Neural cell (in vitro differentiated cells): ENCODE measurements around the gene ZNF277. TPM values are rescaled to one million over a fixed set of nuclear protein-coding genes. Genes with fewer than 3 reads are reported as not detected.

Experiments used
- H2AFZ ChIP-seq: fragments of 200-600, 300-800 bp; sonication (generic), shearing (Covaris generic); 2 replicates; pipeline ENCODE4 v1.6.0; 2014; ENCODE audit warnings: low read depth, mild to moderate bottlenecking, antibody characterized with exemption, low read length, moderate library complexity
- H3F3A ChIP-seq: fragments of 200-600 bp; shearing (Covaris generic); 2 replicates; pipeline ENCODE4 v1.6.1; 2016; ENCODE audit warnings: mild to moderate bottlenecking, moderate library complexity, mixed read lengths, antibody characterized with exemption, low read length; ENCODE audit not compliant: insufficient read depth, poor library complexity, severe bottlenecking
- H3K27ac ChIP-seq: fragments of 200-600, 300-800 bp; sonication (generic), shearing (Covaris generic); 2 replicates; pipeline ENCODE4 v1.5.1; 2014; ENCODE audit warnings: mild to moderate bottlenecking, low read length, moderate library complexity
- H3K27me3 ChIP-seq: fragments of 300-800, 200-600 bp; sonication (generic), shearing (Covaris generic); 2 replicates; pipeline ENCODE4 v1.6.0; 2014; ENCODE audit warnings: mild to moderate bottlenecking, low read depth, low read length, moderate library complexity; ENCODE audit not compliant: insufficient read depth
- H3K36me3 ChIP-seq: fragments of 300-800, 200-600 bp; sonication (generic), shearing (Covaris generic); 2 replicates; pipeline ENCODE4 v1.5.1; 2014; ENCODE audit warnings: mild to moderate bottlenecking, antibody characterized with exemption, low read length, moderate library complexity; ENCODE audit not compliant: insufficient read depth
- H3K4me2 ChIP-seq: fragments of 300-800, 200-600 bp; sonication (generic), shearing (Covaris generic); 2 replicates; pipeline ENCODE4 v1.6.0; 2014; ENCODE audit warnings: mild to moderate bottlenecking, low read length
- H3K4me3 ChIP-seq: fragments of 300-800, 200-600 bp; sonication (generic), shearing (Covaris generic); 2 replicates; pipeline ENCODE4 v1.5.1; 2014; ENCODE audit warnings: mild to moderate bottlenecking, low read length, moderate library complexity
- H3K79me2 ChIP-seq: fragments of 200-600 bp; shearing (Covaris generic); replicated peaks from 2 replicates; pipeline ENCODE4 v1.6.0; 2014; ENCODE audit warnings: mild to moderate bottlenecking, low read length, moderate library complexity; ENCODE audit not compliant: insufficient read depth
- H3K9ac ChIP-seq: fragments of 300-800, 200-600 bp; sonication (generic), shearing (Covaris generic); 2 replicates; pipeline ENCODE4 v1.6.1; 2016; ENCODE audit warnings: mild to moderate bottlenecking, low read length, mixed read lengths
- H3K9me2 ChIP-seq: fragments of 200-600 bp; shearing (Covaris generic); 2 replicates; pipeline ENCODE4 v1.6.1; 2016; ENCODE audit warnings: mild to moderate bottlenecking, low read length, mixed read lengths; ENCODE audit not compliant: insufficient read depth
- H3K9me3 ChIP-seq: fragments of 200-600, 300-800 bp; sonication (generic), shearing (Covaris generic); 2 replicates; pipeline ENCODE4 v1.6.1; 2016; ENCODE audit warnings: mild to moderate bottlenecking, mixed run types, low read length, moderate library complexity, mixed read lengths
- H4K20me1 ChIP-seq: fragments of 200-600 bp; shearing (Covaris generic); 2 replicates; pipeline ENCODE4 v1.6.1; 2016; ENCODE audit warnings: mild to moderate bottlenecking, mixed run types; ENCODE audit not compliant: insufficient read depth
- CTCF ChIP-seq: fragments of 450-650 bp; IDR thresholded peaks from 2 replicates; pipeline ENCODE4 v1.5.1; 2014; ENCODE audit warnings: antibody characterized with exemption, mild to moderate bottlenecking, moderate library complexity; ENCODE audit not compliant: poor library complexity, severe bottlenecking
- EP300 ChIP-seq: fragments of 450-650 bp; conservative IDR thresholded peaks from 2 replicates; pipeline ENCODE4 v1.6.1; 2014; ENCODE audit warnings: antibody characterized with exemption, mild to moderate bottlenecking, moderate library complexity; ENCODE audit not compliant: poor library complexity, severe bottlenecking
- EZH2 ChIP-seq: fragments of 200-600, 300-800 bp; shearing (Covaris generic), sonication (generic); IDR thresholded peaks from 2 replicates; pipeline ENCODE4 v1.6.1; 2014; ENCODE audit warnings: antibody characterized with exemption, low read length, borderline replicate concordance, mild to moderate bottlenecking; ENCODE audit not compliant: insufficient read depth, poor library complexity, severe bottlenecking
- MXI1 ChIP-seq: fragments of 450-650 bp; conservative IDR thresholded peaks from 2 replicates; pipeline ENCODE4 v1.6.1; 2014; ENCODE audit warnings: antibody characterized with exemption, mild to moderate bottlenecking; ENCODE audit not compliant: poor library complexity, severe bottlenecking
- POLR2AphosphoS5 ChIP-seq: IDR thresholded peaks from 2 replicates; pipeline ENCODE4 v1.6.1; 2012
- RAD21 ChIP-seq: fragments of 450-650 bp; conservative IDR thresholded peaks from 2 replicates; pipeline ENCODE4 v1.6.1; 2014; ENCODE audit warnings: antibody characterized with exemption, mild to moderate bottlenecking, moderate library complexity
- REST ChIP-seq: IDR thresholded peaks from 2 replicates; pipeline ENCODE4 v1.6.1; 2012; ENCODE audit warnings: borderline replicate concordance
- SMC3 ChIP-seq: fragments of 450-650 bp; conservative IDR thresholded peaks from 2 replicates; pipeline ENCODE4 v1.6.1; 2014; ENCODE audit warnings: antibody characterized with exemption, mild to moderate bottlenecking, moderate library complexity; ENCODE audit not compliant: poor library complexity
- TAF1 ChIP-seq: IDR thresholded peaks from 2 replicates; pipeline ENCODE4 v1.6.1; 2012; ENCODE audit warnings: low read depth
- polyA plus RNA-seq: library from polyadenylated mRNA; depleted of rRNA; stranded (reverse); fragments of >200 nt; gene quantifications from 2 replicates; pipeline ENCODE4 v1.2.3, GENCODE V29; 2014

ZNF277 gene
- polyA plus RNA-seq, 1 donor from 2014 or later, result 30.0 TPM

GRCh38 chr7:112189691-112190090, 16.8 kb upstream of the ZNF277 start:
- Histone ChIP-seq H4K20me1 (no peaks in the 10 kb centered on the region), H3K4me2 (no peak overlapping the region), H2AFZ (no peak overlapping the region), H3K79me2 (peaks cover 16% of the 10 kb centered on the region), H3K27ac (no peak overlapping the region), H3F3A (no peaks in the 10 kb centered on the region), H3K27me3 (no peaks in the 10 kb centered on the region), H3K9ac (no peak overlapping the region), H3K4me3 (no peak overlapping the region), H3K9me2 (no peaks in the 10 kb centered on the region), H3K9me3 (no peaks in the 10 kb centered on the region), H3K36me3 (no peaks in the 10 kb centered on the region)
- TF ChIP-seq EP300 (no peak), EZH2 (no peak), TAF1 (no peak), RAD21 (no peak), POLR2AphosphoS5 (no peak), MXI1 (no peak), SMC3 (no peak), CTCF (no peak), REST (no peak)

- H3K4me3 ChIP-seq, result no peak overlapping the region
- H2AFZ ChIP-seq, result no peak overlapping the region
- H3K27me3 ChIP-seq, result no peaks in the 10 kb centered on the region
- TF ChIP-seq REST (no peak), POLR2AphosphoS5 (no peak), EZH2 (no peak), SMC3 (no peak), EP300 (no peak), MXI1 (no peak), RAD21 (no peak), TAF1 (no peak), CTCF (no peak)
- H4K20me1 ChIP-seq, result no peaks in the 10 kb centered on the region
- H3K9ac ChIP-seq, result no peak overlapping the region
- H3K9me2 ChIP-seq, result no peaks in the 10 kb centered on the region
- H3K4me2 ChIP-seq, result no peak overlapping the region
- no peaks in the 10 kb centered on the region for H3K36me3 ChIP-seq
- no peaks in the 10 kb centered on the region for H3K9me3 ChIP-seq
- H3F3A ChIP-seq, result no peaks in the 10 kb centered on the region
- no peak overlapping the region for H3K27ac ChIP-seq
- peaks cover 16% of the 10 kb centered on the region for H3K79me2 ChIP-seq
Observed at GRCh38 chr7:112190120-112190519, 16.4 kb upstream of the ZNF277 start.
